DOHH2 (cell line): Measurements from ENCODE around the gene WASHC2A.
"Not testable (repeated sequence)": the region's sequence is repeated elsewhere in the genome, so short reads cannot be mapped to it uniquely, and the experiment has no call there.

Experiments
- EZH2phosphoT487 ChIP-seq: fragments of 200-600 bp; sonication (generic); IDR thresholded peaks from 2 replicates; pipeline ENCODE4 v1.6.1; 2017; ENCODE audit warnings: borderline replicate concordance, mild to moderate bottlenecking, antibody characterized with exemption, low read length, moderate library complexity, mixed read lengths
- TF ChIP-seq, protein P1 (sequence below): fragments of 200-600 bp; sonication (generic); IDR thresholded peaks from one replicate; pipeline ENCODE4 v1.5.1; 2014; ENCODE audit warnings: antibody characterized with exemption, mild to moderate bottlenecking, low read depth, low read length; ENCODE audit not compliant: poor library complexity, severe bottlenecking

DNA sequence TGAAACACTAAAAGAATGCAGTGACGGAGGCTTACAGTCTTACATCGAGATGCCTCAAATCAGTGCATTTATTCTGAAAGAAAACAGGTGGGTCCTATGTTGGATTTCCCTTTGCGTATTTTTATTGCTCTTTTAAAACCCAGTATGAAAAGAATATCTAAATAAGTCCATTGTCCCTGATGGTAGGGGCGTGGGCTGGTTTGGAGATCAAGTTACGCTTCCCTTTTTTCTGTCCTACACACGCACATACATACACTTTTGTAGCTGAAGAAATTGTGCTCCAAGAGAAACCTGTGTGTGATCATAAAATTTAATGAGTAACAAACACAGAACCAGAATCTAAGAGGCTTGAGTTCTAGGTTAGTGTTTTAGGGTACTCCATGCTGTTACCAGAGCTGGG lies 64.6 kb downstream of the WASHC2A start:
- TF ChIP-seq, protein P1, sequence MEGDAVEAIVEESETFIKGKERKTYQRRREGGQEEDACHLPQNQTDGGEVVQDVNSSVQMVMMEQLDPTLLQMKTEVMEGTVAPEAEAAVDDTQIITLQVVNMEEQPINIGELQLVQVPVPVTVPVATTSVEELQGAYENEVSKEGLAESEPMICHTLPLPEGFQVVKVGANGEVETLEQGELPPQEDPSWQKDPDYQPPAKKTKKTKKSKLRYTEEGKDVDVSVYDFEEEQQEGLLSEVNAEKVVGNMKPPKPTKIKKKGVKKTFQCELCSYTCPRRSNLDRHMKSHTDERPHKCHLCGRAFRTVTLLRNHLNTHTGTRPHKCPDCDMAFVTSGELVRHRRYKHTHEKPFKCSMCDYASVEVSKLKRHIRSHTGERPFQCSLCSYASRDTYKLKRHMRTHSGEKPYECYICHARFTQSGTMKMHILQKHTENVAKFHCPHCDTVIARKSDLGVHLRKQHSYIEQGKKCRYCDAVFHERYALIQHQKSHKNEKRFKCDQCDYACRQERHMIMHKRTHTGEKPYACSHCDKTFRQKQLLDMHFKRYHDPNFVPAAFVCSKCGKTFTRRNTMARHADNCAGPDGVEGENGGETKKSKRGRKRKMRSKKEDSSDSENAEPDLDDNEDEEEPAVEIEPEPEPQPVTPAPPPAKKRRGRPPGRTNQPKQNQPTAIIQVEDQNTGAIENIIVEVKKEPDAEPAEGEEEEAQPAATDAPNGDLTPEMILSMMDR = not testable (repeated sequence)
- not testable (repeated sequence) for TF ChIP-seq EZH2phosphoT487
